ENCODE data around the gene KCNK5.

Gene KCNK5

DNA sequence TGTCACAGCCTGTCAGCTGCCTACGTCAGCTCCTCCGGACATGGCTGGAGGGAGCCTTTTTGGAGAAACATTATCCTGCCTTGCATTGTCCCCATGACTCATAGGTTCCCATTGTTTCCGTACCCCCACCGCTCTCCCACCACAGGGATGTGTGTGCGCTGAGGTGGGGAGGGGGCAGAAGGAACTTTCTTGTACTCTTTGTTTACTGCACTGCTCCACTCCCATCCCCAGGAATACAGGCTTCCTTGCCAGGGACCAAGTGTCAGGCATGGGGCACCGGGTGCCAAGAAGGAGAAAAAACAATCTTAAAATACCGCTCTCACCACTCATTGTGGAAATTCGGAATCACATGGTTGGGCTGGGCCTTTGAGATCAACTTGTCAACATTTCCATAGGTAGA, 51.0 kb downstream of the KCNK5 start:
- TF ChIP-seq, protein P1, sequence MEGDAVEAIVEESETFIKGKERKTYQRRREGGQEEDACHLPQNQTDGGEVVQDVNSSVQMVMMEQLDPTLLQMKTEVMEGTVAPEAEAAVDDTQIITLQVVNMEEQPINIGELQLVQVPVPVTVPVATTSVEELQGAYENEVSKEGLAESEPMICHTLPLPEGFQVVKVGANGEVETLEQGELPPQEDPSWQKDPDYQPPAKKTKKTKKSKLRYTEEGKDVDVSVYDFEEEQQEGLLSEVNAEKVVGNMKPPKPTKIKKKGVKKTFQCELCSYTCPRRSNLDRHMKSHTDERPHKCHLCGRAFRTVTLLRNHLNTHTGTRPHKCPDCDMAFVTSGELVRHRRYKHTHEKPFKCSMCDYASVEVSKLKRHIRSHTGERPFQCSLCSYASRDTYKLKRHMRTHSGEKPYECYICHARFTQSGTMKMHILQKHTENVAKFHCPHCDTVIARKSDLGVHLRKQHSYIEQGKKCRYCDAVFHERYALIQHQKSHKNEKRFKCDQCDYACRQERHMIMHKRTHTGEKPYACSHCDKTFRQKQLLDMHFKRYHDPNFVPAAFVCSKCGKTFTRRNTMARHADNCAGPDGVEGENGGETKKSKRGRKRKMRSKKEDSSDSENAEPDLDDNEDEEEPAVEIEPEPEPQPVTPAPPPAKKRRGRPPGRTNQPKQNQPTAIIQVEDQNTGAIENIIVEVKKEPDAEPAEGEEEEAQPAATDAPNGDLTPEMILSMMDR (IDR thresholded peaks at IDR 0.05; ENCODE audit: insufficient read depth, low read length, poor library complexity, severe bottlenecking) = no peak
- no peak for TF ChIP-seq EZH2phosphoT487 (conservative IDR thresholded peaks at IDR 0.05; ENCODE audit: low read length)
- H3K9me3 ChIP-seq (ENCODE audit: insufficient read depth, low read length) = peaks cover 15% of the 10 kb centered on the region; the same call in 1 of the 2 replicates
- H3K9me2 ChIP-seq (replicated peaks; ENCODE audit: insufficient read depth, low read length) = no peaks in the 10 kb centered on the region
- H3F3A ChIP-seq (ENCODE audit: insufficient read depth) = no peaks in the 10 kb centered on the region
- H3K27ac ChIP-seq (ENCODE audit: low read depth, low read length) = no peak overlapping the region
- H3K27me3 ChIP-seq (ENCODE audit: low read length) = no peaks in the 10 kb centered on the region
- no peaks in the 10 kb centered on the region for H3K79me2 ChIP-seq (ENCODE audit: insufficient read depth, low read length)
- no peaks in the 10 kb centered on the region for H4K20me1 ChIP-seq (ENCODE audit: low read depth, low read length)
- H3K36me3 ChIP-seq (ENCODE audit: low read length) = peaks cover 8% of the 10 kb centered on the region; the same call in 1 of the 2 replicates
- no peak overlapping the region for H3K4me3 ChIP-seq (ENCODE audit: insufficient read depth, low read length, poor library complexity, severe bottlenecking)
- H3K4me2 ChIP-seq (ENCODE audit: low read depth, low read length, poor library complexity, severe bottlenecking) = no peak overlapping the region
- no peak overlapping the region for H3K9ac ChIP-seq (ENCODE audit: low read length)
- H2AFZ ChIP-seq (ENCODE audit: low read depth, low read length, severe bottlenecking) = no peak overlapping the region

DNA sequence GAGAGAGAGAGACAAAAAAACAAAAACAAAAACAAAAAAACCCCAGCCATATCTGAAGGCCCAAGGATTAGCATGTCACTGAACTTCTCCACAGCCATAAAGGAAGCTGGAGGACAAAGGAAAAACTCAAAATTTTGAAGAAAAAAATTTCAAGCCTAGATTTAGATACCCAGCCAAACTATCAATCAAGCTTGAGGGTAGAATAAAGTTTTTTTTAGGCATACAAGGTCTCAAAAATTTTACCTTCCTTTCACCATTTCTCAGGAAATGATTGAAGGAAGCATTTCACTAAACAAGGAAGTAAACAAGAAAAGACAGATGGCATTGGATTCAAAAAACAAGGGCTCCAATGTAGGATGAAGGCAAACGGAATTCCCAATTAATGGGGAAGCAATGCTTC, 52.1 kb downstream of the KCNK5 start:
- Histone ChIP-seq H3K9me3 (ENCODE audit: insufficient read depth, low read length) (peaks cover 15% of the 10 kb centered on the region; the same call in 1 of the 2 replicates), H3K4me2 (ENCODE audit: low read depth, low read length, poor library complexity, severe bottlenecking) (no peak overlapping the region), H2AFZ (ENCODE audit: low read depth, low read length, severe bottlenecking) (no peak overlapping the region), H3K79me2 (ENCODE audit: insufficient read depth, low read length) (no peaks in the 10 kb centered on the region), H3K27ac (ENCODE audit: low read depth, low read length) (no peak overlapping the region), H3F3A (ENCODE audit: insufficient read depth) (no peaks in the 10 kb centered on the region), H3K4me3 (ENCODE audit: insufficient read depth, low read length, poor library complexity, severe bottlenecking) (no peak overlapping the region), H3K36me3 (ENCODE audit: low read length) (peaks cover 8% of the 10 kb centered on the region; the same call in 1 of the 2 replicates), H4K20me1 (ENCODE audit: low read depth, low read length) (no peaks in the 10 kb centered on the region), H3K27me3 (ENCODE audit: low read length) (no peaks in the 10 kb centered on the region), H3K9me2 (replicated peaks; ENCODE audit: insufficient read depth, low read length) (no peaks in the 10 kb centered on the region), H3K9ac (ENCODE audit: low read length) (no peak overlapping the region)
- TF ChIP-seq, protein P1 (IDR thresholded peaks at IDR 0.05; ENCODE audit: insufficient read depth, low read length, poor library complexity, severe bottlenecking) = no peak
- no peak for TF ChIP-seq EZH2phosphoT487 (conservative IDR thresholded peaks at IDR 0.05; ENCODE audit: low read length)

DNA sequence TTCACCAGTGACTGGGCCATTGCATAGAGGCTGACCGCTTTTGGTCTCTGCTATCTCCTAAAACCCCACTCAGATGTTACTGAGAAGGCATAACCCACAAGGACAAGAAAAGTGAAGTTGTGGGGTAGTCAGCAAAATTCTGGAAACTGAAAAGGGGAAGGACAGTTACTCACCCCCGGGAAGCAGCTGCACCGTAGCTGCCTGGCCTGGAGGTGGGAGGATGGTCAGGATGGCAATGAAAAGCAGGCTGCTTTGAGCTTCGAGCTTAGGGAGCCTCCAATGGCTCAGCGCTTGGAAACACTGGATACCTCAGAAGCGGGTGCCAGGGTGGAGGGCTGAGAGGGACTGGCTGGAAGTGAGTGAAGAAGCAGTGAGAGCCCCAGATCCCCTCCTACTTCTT, 56.0 kb downstream of the KCNK5 start:
- H3K27ac ChIP-seq (ENCODE audit: low read depth, low read length) = no peak overlapping the region
- H3K9me2 ChIP-seq (replicated peaks; ENCODE audit: insufficient read depth, low read length) = no peaks in the 10 kb centered on the region
- H3F3A ChIP-seq (ENCODE audit: insufficient read depth) = no peaks in the 10 kb centered on the region
- H2AFZ ChIP-seq (ENCODE audit: low read depth, low read length, severe bottlenecking) = no peak overlapping the region
- H4K20me1 ChIP-seq (ENCODE audit: low read depth, low read length) = no peaks in the 10 kb centered on the region
- peaks cover 20% of the 10 kb centered on the region; the same call in 1 of the 2 replicates for H3K9me3 ChIP-seq (ENCODE audit: insufficient read depth, low read length)
- no peak overlapping the region for H3K4me3 ChIP-seq (ENCODE audit: insufficient read depth, low read length, poor library complexity, severe bottlenecking)
- no peaks in the 10 kb centered on the region for H3K79me2 ChIP-seq (ENCODE audit: insufficient read depth, low read length)
- H3K36me3 ChIP-seq (ENCODE audit: low read length) = peaks cover 8% of the 10 kb centered on the region; the same call in 1 of the 2 replicates
- H3K27me3 ChIP-seq (ENCODE audit: low read length) = no peaks in the 10 kb centered on the region
- no peak overlapping the region for H3K9ac ChIP-seq (ENCODE audit: low read length)
- H3K4me2 ChIP-seq (ENCODE audit: low read depth, low read length, poor library complexity, severe bottlenecking) = no peak overlapping the region
- TF ChIP-seq, protein P1 (IDR thresholded peaks at IDR 0.05; ENCODE audit: insufficient read depth, low read length, poor library complexity, severe bottlenecking) = no peak
- TF ChIP-seq EZH2phosphoT487 (conservative IDR thresholded peaks at IDR 0.05; ENCODE audit: low read length) = no peak
